Mononuclear cell (primary cell): ENCODE data around the gene CFAP68. TPM values are rescaled to one million over a fixed set of nuclear protein-coding genes. Genes with fewer than 3 reads are reported as not detected.
"Not testable (repeated sequence)": the region's sequence is repeated elsewhere in the genome, so short reads cannot be mapped to it uniquely, and the experiment has no call there.

Source experiments
- H3K27me3 ChIP-seq: 2 replicates; pipeline ENCODE4 v1.6.0; 2011; ENCODE audit warnings: low read length, control low read depth; ENCODE audit not compliant: insufficient read depth
- H3K4me1 ChIP-seq: 2 replicates; pipeline ENCODE4 v1.5.1; 2011; ENCODE audit warnings: mild to moderate bottlenecking, low read length, control low read depth; ENCODE audit not compliant: insufficient read depth
- H3K4me3 ChIP-seq: 2 replicates; pipeline ENCODE4 v1.5.1; 2011; ENCODE audit warnings: mild to moderate bottlenecking, low read length, moderate library complexity
- H3K9me3 ChIP-seq: 2 replicates; pipeline ENCODE4 v1.5.1; 2011; ENCODE audit warnings: low read depth, mild to moderate bottlenecking, control low read depth, low read length
- total RNA-seq: library from RNA; depleted of rRNA; stranded (reverse); fragments of >200 nt; gene quantifications from one replicate; pipeline ENCODE4 v1.2.3, GENCODE V29; 2012

Gene CFAP68
- total RNA-seq, 1 donor = 13.2 TPM

GRCh38 chr11:111849631-111850030, 29.7 kb upstream of the CFAP68 start:
- Histone ChIP-seq H3K4me1 (peaks cover 33% of the 10 kb centered on the region), H3K9me3 (no peaks in the 10 kb centered on the region), H3K27me3 (no peaks in the 10 kb centered on the region), H3K4me3 (no peak overlapping the region)

- Histone ChIP-seq H3K9me3 (no peaks in the 10 kb centered on the region), H3K27me3 (no peaks in the 10 kb centered on the region), H3K4me3 (no peak overlapping the region), H3K4me1 (peaks cover 18% of the 10 kb centered on the region)
Observed at GRCh38 chr11:111851067-111851466, 28.3 kb upstream of the CFAP68 start.

- Histone ChIP-seq H3K4me1 (peaks cover 13% of the 10 kb centered on the region), H3K27me3 (no peaks in the 10 kb centered on the region), H3K4me3 (no peak overlapping the region), H3K9me3 (no peaks in the 10 kb centered on the region)
Observed at GRCh38 chr11:111851636-111852035, 27.7 kb upstream of the CFAP68 start.

- no peaks in the 10 kb centered on the region for H3K9me3 ChIP-seq
- H3K4me1 ChIP-seq = peaks cover 8% of the 10 kb centered on the region
- H3K27me3 ChIP-seq = no peaks in the 10 kb centered on the region
- H3K4me3 ChIP-seq = no peak overlapping the region
Observed at GRCh38 chr11:111852103-111852502, 27.2 kb upstream of the CFAP68 start.

- H3K4me3 ChIP-seq = no peak overlapping the region
- H3K27me3 ChIP-seq = no peaks in the 10 kb centered on the region
- no peaks in the 10 kb centered on the region for H3K4me1 ChIP-seq
- no peaks in the 10 kb centered on the region for H3K9me3 ChIP-seq
Observed at GRCh38 chr11:111855506-111855905, 23.8 kb upstream of the CFAP68 start.

- H3K4me3 ChIP-seq = no peak overlapping the region
- H3K9me3 ChIP-seq = no peaks in the 10 kb centered on the region
- H3K27me3 ChIP-seq = no peaks in the 10 kb centered on the region
- H3K4me1 ChIP-seq = no peaks in the 10 kb centered on the region
Observed at GRCh38 chr11:111860257-111860656, 19.1 kb upstream of the CFAP68 start.

- no peaks in the 10 kb centered on the region for H3K27me3 ChIP-seq
- H3K9me3 ChIP-seq = no peaks in the 10 kb centered on the region
- no peak overlapping the region for H3K4me3 ChIP-seq
- H3K4me1 ChIP-seq = peaks cover 19% of the 10 kb centered on the region
Observed at GRCh38 chr11:111870113-111870512, 9.2 kb upstream of the CFAP68 start.

GRCh38 chr11:111870522-111870885, 8.8 kb upstream of the CFAP68 start:
- peaks cover 19% of the 10 kb centered on the region for H3K4me1 ChIP-seq
- no peaks in the 10 kb centered on the region for H3K27me3 ChIP-seq
- H3K9me3 ChIP-seq = no peaks in the 10 kb centered on the region
- H3K4me3 ChIP-seq = peak overlapping the region; percentile 75

- Histone ChIP-seq H3K4me3 (peak within 1 kb of the TSS; percentile 75), H3K9me3 (no peaks in the 10 kb centered on the region), H3K27me3 (no peaks in the 10 kb centered on the region), H3K4me1 (peaks cover 19% of the 10 kb centered on the region)
Observed at GRCh38 chr11:111870886-111871692, 8.3 kb upstream of the CFAP68 start, which contains the start of gene ALG9. ALG9 (minus strand) TSS chr11:111871581; CDS start chr11:111871482, 99 bp downstream.

- H3K4me3 ChIP-seq = peak overlapping the region; percentile 75
- H3K27me3 ChIP-seq = no peaks in the 10 kb centered on the region
- no peaks in the 10 kb centered on the region for H3K9me3 ChIP-seq
- peaks cover 19% of the 10 kb centered on the region for H3K4me1 ChIP-seq
Observed at GRCh38 chr11:111871693-111872161, 7.6 kb upstream of the CFAP68 start.

GRCh38 chr11:111878385-111878848, 924 bp upstream of the CFAP68 start:
- Histone ChIP-seq H3K27me3 (no peaks in the 10 kb centered on the region), H3K4me1 (peaks cover 23% of the 10 kb centered on the region), H3K4me3 (peak overlapping the region; percentile 66), H3K9me3 (no peaks in the 10 kb centered on the region)

GRCh38 chr11:111879637-111879960, 258 bp downstream of the CFAP68 start:
- Histone ChIP-seq H3K4me1 (peaks cover 23% of the 10 kb centered on the region), H3K9me3 (no peaks in the 10 kb centered on the region), H3K27me3 (no peaks in the 10 kb centered on the region), H3K4me3 (peak overlapping the region; percentile 66)

GRCh38 chr11:111882202-111882601, 2.9 kb downstream of the CFAP68 start:
- H3K4me1 ChIP-seq = peaks cover 23% of the 10 kb centered on the region
- H3K27me3 ChIP-seq = no peaks in the 10 kb centered on the region
- H3K9me3 ChIP-seq = no peaks in the 10 kb centered on the region
- H3K4me3 ChIP-seq = no peak overlapping the region

- not testable (repeated sequence) for H3K27me3 ChIP-seq, H3K9me3 ChIP-seq, H3K4me3 ChIP-seq, H3K4me1 ChIP-seq
Observed at GRCh38 chr11:111885053-111885452, 5.7 kb downstream of the CFAP68 start.

- no peaks in the 10 kb centered on the region for H3K27me3 ChIP-seq
- no peaks in the 10 kb centered on the region for H3K9me3 ChIP-seq
- H3K4me3 ChIP-seq = no peak overlapping the region
- H3K4me1 ChIP-seq = peaks cover 5% of the 10 kb centered on the region
Observed at GRCh38 chr11:111886032-111886431, 6.7 kb downstream of the CFAP68 start.

- Histone ChIP-seq H3K27me3 (no peaks in the 10 kb centered on the region), H3K9me3 (no peaks in the 10 kb centered on the region), H3K4me3 (no peak overlapping the region), H3K4me1 (peaks cover 4% of the 10 kb centered on the region)
Observed at GRCh38 chr11:111886844-111887243, 7.5 kb downstream of the CFAP68 start.
